Sigmoid colon (tissue), 3 donors: ENCODE data around the gene PARVG.

Experiments used
- POLR2A ChIP-seq, 2 donors: fragments of 450-650 bp; IDR thresholded peaks; one replicate each; pipeline ENCODE4 v1.6.1; 2016; ENCODE audit warnings: antibody characterized with exemption in 2 of 2, mild to moderate bottlenecking in 2 of 2, moderate library complexity in 2 of 2
- TF ChIP-seq, protein P1 (sequence below), 4 experiments: fragments of 450-650 bp in 3 of 4; fragments of 200-600 bp in 1 of 4; IDR thresholded peaks; one replicate each; pipeline ENCODE4 v1.5.1; 2016 to 2019; ENCODE audit warnings: antibody characterized with exemption in 4 of 4, mild to moderate bottlenecking in 3 of 4, moderate library complexity in 2 of 4

DNA sequence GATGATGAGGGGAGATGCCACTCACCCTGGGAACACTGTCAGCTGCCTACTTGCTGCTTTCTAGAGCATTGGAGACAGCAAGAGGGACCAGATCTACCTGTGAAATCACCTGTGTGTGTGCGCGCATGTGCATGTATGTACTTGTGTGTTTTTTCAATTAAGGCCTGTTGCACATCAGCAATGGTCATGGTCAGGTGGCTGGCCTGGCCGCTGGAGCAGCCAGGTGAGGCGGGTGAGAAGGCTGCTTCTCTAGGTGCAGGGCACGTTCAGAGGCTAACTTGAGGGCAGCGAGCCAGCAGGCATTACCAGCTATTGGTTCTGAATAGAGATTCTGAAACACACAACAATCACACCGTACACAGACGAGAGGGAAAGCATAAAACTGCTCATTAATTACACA, 65.1 kb downstream of the PARVG start:
- TF ChIP-seq, protein P1, sequence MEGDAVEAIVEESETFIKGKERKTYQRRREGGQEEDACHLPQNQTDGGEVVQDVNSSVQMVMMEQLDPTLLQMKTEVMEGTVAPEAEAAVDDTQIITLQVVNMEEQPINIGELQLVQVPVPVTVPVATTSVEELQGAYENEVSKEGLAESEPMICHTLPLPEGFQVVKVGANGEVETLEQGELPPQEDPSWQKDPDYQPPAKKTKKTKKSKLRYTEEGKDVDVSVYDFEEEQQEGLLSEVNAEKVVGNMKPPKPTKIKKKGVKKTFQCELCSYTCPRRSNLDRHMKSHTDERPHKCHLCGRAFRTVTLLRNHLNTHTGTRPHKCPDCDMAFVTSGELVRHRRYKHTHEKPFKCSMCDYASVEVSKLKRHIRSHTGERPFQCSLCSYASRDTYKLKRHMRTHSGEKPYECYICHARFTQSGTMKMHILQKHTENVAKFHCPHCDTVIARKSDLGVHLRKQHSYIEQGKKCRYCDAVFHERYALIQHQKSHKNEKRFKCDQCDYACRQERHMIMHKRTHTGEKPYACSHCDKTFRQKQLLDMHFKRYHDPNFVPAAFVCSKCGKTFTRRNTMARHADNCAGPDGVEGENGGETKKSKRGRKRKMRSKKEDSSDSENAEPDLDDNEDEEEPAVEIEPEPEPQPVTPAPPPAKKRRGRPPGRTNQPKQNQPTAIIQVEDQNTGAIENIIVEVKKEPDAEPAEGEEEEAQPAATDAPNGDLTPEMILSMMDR (IDR thresholded peaks at IDR 0.05), result no peak
- no peak for TF ChIP-seq POLR2A (IDR thresholded peaks at IDR 0.05)
